ENCODE measurements around the gene ZNF230. TPM values are rescaled to one million over a fixed set of nuclear protein-coding genes. Genes with fewer than 3 reads are reported as not detected.

The ZNF230 gene
- total RNA-seq, 1 donor from 2014 or later, result 2.0 TPM

- TF ChIP-seq POLR2AphosphoS5 (IDR thresholded peaks at IDR 0.05; ENCODE audit: insufficient read depth in 1 of 2, low read depth in 1 of 2) (no peak), CTCF (IDR thresholded peaks at IDR 0.05) (no peak), POLR2A (IDR thresholded peaks at IDR 0.05) (no peak)
- peaks cover 3 to 48% of the 10 kb centered on the region in 2 donors for H3K36me3 ChIP-seq
- DNase-seq (ENCODE audit: extremely low spot score in 2 of 2), result no peak
Observed at GRCh38 chr19:43997631-43998290, 5.0 kb upstream of the ZNF230 start.

GRCh38 chr19:44002212-44002565 is 568 bp upstream of the ZNF230 start:
- Histone ChIP-seq H3K4me3 (peak overlapping the region; percentile 74 to 84), H3K4me1 (peaks cover 19% of the 10 kb centered on the region), H3K9me3 (peaks cover 3% of the 10 kb centered on the region), H3K27ac (peak overlapping the region; percentile 32), H3K27me3 (no peaks in the 10 kb centered on the region), H3K36me3 (peaks cover under 1 to 19% of the 10 kb centered on the region in 2 donors)
- intact Hi-C loops (cut with DNase I), result no loop called here
- DNase-seq (ENCODE audit: extremely low spot score in 2 of 2), result no peak
- no peak for TF ChIP-seq POLR2AphosphoS5 (IDR thresholded peaks at IDR 0.05; ENCODE audit: insufficient read depth in 1 of 2, low read depth in 1 of 2)
- no peak for TF ChIP-seq POLR2A (IDR thresholded peaks at IDR 0.05)
- no peak for TF ChIP-seq CTCF (IDR thresholded peaks at IDR 0.05)

More at GRCh38 chr19:43997631-43998290, 5.0 kb upstream of the ZNF230 start:
- Histone ChIP-seq H3K27me3 (no peaks in the 10 kb centered on the region), H3K27ac (no peak overlapping the region), H3K4me1 (peaks cover 6% of the 10 kb centered on the region), H3K9me3 (peaks cover 4% of the 10 kb centered on the region), H3K4me3 (no peak overlapping the region)
- intact Hi-C loops (cut with DNase I), result no loop called here

DNA sequence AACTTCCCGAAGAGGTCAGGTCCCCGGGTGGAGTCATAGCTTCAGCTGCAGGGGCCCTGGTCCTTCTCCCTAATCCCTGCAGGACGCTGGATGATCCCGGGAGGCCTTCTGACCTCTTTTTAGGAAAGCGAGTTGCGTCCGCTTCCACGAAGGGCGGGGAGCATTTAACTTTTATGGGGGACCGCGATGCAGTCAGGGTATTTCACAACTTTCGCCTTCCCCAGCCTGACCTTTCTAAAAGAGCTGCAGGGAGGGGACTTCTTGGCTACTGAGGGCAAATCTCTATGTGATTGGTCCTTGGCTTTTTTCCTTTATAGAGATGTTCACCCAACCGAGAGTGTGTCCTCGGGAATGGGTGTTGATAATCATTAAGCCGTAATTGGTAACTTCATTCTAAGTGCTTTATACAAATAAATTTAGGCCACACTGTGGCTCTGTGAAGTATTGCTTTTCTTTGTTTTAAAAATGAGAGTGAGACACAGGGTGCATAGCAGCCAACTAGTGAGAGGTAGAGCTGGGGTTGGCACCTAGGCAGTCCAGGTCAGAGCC is 778 bp downstream of the ZNF230 start:
- Histone ChIP-seq H3K4me3 (peak overlapping the region; percentile 74 to 84), H3K27ac (peak overlapping the region; percentile 56), H3K27me3 (no peaks in the 10 kb centered on the region), H3K36me3 (peaks cover 10 to 24% of the 10 kb centered on the region in 2 donors), H3K4me1 (peaks cover 19% of the 10 kb centered on the region), H3K9me3 (peaks cover 3% of the 10 kb centered on the region)
- intact Hi-C loops (cut with DNase I), result no loop called here
- TF ChIP-seq POLR2AphosphoS5 (IDR thresholded peaks at IDR 0.05; ENCODE audit: insufficient read depth in 1 of 2, low read depth in 1 of 2) (no peak), POLR2A (IDR thresholded peaks at IDR 0.05) (no peak), CTCF (IDR thresholded peaks at IDR 0.05) (no peak)
- DNase-seq (ENCODE audit: extremely low spot score in 2 of 2), result no peak

DNA sequence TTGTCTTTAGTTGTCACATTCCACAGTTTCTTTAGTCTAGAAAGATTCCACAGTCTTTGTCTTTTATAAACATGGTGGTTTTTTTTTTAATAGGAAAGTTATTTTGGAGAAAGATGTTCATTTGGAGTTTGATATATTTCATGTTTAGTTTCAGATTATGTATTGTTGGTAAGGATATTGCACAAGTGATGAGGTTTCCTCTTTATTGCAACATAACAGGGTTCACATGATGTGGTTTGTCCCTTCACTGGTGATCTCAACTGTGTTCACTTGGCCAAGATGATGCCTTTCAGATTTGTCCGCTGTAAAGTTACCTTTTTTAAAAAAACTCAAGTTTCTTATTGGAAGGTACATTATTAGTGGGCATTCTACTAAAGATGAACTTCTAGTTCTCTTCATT is 3.2 kb downstream of the ZNF230 start:
- Histone ChIP-seq H3K27ac (no peak overlapping the region), H3K27me3 (no peaks in the 10 kb centered on the region), H3K4me1 (peaks cover 19% of the 10 kb centered on the region), H3K9me3 (peaks cover 24% of the 10 kb centered on the region), H3K4me3 (no peak overlapping the region), H3K36me3 (peaks cover 26 to 49% of the 10 kb centered on the region in 2 donors)
- TF ChIP-seq POLR2A (IDR thresholded peaks at IDR 0.05) (no peak), POLR2AphosphoS5 (IDR thresholded peaks at IDR 0.05; ENCODE audit: insufficient read depth in 1 of 2, low read depth in 1 of 2) (no peak), CTCF (IDR thresholded peaks at IDR 0.05) (no peak)
- no peak for DNase-seq (ENCODE audit: extremely low spot score in 2 of 2)
- intact Hi-C loops (cut with DNase I), result no loop called here

DNA sequence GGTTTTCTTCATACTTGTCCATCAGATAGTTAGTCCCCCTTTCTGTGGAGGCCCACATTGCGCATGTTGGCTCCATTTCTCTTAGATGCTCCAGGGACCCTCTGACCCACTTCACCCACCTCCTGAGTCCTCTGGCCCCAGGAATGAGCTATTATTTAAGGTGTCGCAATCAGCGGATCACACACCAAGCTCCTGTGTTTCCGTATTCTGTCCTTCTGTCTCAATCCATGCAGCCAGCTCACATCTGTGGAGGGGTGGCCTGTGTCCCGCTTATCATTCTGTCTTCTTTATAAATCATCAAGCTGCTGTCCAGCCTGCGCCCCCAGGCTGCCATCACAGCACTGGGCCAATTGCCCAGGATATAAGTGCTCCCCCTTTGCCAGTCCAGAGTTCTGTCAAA is 4.7 kb downstream of the ZNF230 start:
- intact Hi-C loops (cut with DNase I), result no loop called here
- no peak overlapping the region for H3K4me3 ChIP-seq
- no peak for DNase-seq (ENCODE audit: extremely low spot score in 2 of 2)
- peaks cover 31% of the 10 kb centered on the region for H3K9me3 ChIP-seq
- no peak overlapping the region for H3K27ac ChIP-seq
- peaks cover 26 to 63% of the 10 kb centered on the region in 2 donors for H3K36me3 ChIP-seq
- H3K27me3 ChIP-seq, result no peaks in the 10 kb centered on the region
- peaks cover 13% of the 10 kb centered on the region for H3K4me1 ChIP-seq
- TF ChIP-seq CTCF (IDR thresholded peaks at IDR 0.05) (no peak), POLR2AphosphoS5 (IDR thresholded peaks at IDR 0.05; ENCODE audit: insufficient read depth in 1 of 2, low read depth in 1 of 2) (no peak), POLR2A (IDR thresholded peaks at IDR 0.05) (no peak)
